GM21576 (cell line): ENCODE measurements around the gene SORCS2.

Source experiments
- ATAC-seq: cut with Tn5 transposase; IDR thresholded peaks from one replicate; pipeline ENCODE4 v1.9.1; 2021; ENCODE audit warnings: mild to moderate bottlenecking, moderate library complexity; ENCODE audit not compliant: unreplicated experiment

The SORCS2 gene

DNA sequence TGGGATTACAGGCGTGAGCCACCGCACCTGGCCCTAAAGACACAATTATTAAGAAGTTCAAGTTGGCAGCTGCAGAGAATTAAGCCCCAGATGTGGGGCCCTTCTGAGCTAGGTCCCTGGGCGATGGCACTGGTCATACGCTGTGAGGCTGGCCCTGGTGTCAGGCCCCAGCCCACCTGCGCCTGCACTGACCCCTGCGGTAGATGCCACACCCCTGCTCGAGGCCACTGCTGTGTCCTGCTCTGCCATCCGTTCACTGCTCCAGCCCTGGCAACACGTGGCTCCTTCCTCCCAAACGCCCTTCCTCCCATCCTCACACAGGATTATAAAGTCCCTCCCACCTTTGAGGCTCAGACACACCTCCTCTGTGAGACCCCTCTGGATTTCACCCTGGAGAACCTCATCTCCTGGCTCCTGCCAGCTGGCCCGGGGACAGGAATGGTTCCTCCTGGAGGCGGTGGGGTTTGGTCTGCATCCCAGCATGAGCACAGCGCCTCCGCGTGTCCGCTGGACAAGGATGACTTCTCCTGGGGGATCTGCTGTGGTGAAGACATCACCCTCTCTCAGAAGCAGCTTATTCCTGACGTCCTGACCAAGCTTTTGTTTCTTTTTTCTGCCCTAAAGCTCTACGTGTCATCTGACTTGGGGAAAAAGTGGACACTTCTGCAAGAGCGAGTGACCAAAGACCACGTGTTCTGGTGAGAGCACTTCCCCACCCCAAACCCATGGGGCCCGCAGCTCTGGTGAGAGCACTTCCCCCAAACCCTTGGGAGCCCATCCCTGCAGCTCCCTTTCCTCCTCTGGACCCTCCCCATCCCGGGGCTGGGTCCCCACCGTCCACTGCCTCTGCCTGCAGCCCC is 461.4 kb downstream of the SORCS2 start:
- no peak for ATAC-seq

- ATAC-seq: no peak
These were observed 462.5 kb downstream of the SORCS2 start for GRCh38 chr4:7654550-7655445.

GRCh38 chr4:7655511-7656243 is 463.3 kb downstream of the SORCS2 start:
- no peak for ATAC-seq

DNA sequence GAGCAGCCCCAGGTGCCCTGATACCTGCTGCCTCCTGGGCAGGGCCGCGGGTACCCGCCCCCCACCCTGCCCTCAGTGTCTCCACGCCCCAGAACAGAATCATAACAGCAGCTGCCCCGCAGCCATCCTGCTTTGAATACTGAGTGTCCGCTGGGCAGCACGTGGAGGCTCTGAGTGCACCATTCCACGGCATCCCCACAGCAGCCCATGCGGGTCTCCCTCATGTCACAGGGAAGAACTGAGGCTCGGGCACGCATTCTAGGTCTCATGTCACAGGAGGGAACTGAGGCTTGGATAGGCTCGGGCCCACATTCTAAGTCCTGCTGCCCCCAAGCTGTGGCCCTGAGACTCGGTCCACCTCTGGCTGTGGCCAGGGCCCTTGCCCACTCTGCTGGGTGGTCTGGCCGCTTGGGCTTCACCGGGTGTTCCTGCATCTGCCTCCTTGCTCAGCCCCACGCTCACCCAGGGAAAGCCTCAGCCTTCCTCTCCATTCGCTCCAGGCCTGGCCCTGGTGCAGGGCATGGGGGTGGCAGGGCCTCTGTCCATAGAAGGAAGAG is 464.0 kb downstream of the SORCS2 start:
- ATAC-seq: no peak

DNA sequence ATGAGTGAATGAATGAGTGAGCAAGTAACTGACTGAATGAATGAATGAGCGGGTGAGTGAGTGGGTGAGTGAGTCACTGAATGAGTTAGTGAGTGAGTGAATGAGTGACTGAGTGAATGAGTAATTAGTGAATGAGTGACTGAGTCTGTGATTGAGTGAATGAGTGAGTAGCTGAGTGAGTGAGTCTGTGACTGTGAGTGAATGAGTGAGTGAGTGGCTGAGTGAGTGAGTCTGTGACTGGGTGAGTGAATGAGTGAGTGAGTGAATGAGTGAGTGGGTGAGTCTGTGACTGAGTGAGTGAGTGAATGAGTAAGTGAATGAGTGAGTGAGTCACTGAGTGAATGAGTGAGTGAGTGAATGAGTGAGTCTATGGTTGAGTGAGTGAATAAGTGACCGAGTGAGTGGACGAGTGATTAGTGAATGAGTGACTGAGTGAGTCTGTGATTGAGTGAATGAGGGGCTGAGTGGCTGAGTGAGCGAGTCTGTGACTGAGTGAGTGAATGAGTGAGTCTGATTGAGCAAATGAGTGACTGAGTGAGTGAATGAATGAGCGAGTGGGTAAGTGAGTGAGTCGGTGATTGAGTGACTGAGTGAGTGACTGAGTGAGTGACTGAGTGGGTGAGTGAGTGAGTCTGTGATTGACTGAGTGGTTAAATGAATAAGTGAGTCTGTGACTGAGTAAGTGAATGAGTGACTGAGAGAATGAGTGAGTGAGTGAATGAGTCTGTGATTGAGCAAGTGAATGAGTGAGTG is 465.4 kb downstream of the SORCS2 start:
- ATAC-seq: no peak

DNA sequence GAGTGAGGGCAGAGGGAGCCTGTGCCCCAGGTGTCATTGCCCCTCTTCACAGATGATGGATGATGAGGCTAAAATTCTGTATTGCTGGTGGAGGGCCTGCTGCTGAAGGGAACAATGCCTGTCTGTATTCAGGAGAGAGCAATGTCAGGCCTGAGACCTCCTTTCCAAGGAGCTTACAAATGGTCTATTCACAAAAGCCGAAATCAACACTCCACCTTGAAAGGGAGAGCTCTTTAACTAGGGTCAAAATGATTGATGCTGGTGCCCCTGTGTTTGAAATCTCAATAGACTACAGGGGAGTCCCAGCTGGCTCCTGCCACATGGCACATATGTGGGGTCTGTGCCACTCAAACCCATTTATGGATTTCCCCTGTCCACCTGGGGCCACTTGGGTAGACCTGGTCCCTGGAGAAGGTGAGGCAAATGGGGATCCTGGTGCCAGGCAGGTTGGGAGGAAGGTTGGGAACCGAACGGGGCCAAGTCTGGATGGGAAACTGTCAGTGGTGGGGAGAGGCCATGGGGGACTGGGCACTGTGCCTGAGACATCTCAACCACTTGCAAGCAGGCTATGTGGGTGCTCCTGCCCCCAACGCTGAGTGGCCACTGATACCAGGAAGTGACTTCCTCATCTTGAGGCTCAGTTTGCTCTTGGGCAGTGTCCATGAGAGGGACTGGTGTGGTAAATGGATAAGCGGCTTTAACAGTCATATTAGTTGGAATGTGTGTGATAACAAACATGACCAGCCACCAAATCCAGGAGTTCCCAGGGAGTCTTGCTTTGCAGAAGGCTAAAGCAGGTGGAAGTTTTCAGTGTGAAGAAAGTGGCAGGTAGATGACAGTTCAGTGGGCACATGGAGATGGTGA is 466.2 kb downstream of the SORCS2 start:
- no peak for ATAC-seq

DNA sequence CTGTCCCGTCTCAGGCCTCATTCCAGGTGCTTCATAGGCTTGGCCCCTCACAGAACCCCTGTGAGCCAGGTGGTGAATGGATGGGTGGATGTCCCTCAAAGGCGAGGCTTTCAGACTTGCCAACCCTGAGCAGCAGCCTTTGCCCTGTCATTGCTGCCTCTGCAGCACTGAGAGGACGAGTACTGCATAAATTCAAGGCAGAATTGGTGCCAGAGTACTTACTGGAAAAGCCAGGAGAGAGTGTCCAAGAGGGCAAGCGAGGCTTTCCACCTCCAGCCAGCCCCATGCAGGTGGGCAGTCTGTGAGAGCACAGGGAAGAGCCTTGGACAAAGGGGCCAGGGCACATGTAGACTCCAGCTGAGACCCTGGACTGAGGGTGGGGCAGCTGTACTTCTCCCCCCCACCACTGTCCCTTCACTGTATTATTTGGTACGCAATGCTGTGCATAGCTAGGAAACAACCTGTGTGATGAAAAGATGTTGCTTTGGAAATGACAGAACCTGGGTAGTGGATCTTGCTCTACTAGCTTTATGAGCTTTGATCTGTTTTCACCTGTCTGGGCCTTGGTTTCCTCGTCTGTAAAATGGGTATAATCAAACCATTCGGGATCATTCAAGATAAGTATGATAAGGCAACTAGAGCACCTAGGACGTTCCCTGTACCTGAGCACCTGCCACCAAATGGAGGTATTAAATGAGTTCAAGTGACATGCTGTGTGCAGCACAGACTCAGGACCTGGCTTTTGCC is 467.3 kb downstream of the SORCS2 start:
- no peak for ATAC-seq

DNA sequence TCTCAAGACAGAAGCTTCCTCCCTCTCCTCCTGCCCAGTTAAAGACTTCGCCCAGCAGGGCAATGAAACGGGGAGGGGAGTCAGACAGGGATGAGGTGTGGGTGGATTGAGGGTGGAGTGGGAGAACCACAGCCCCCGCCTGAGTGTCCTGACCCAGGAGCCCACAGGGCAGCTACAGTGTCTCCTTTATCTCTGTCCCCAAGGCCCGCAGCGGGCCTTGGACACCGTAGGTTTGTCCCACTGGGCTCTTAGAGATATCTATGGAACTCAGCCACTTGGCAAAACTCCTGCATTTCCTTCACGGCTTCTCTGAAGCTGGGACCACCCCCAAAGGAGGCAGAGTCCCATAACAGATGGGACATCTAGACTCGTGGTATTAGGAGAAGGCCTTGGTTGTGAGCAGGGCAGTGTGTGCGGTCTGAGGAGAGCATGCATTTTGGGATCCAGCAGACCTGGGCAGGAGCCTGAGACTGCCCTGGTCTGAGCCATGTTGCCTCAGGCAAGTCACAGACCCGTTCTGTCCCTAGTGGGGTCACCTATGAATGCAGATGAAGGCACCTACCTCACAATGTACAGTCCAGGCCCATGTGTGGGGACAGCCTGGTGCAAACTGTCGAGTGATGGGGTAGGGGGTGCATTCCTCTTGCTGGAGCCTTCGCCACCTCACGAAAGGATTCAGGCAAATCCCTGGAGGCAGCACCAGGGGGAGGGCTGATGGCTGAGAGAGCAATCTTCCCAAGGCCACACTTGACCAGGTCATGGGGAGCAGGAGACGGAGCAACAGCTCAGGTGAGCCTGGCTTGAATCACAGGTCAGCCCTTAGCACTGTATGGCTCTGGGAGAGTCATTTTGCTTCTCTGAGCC is 468.1 kb downstream of the SORCS2 start:
- no peak for ATAC-seq

GRCh38 chr4:7661066-7661748 is 468.9 kb downstream of the SORCS2 start:
- ATAC-seq: no peak

- no peak for ATAC-seq
These were observed 469.6 kb downstream of the SORCS2 start for GRCh38 chr4:7661846-7662506.

DNA sequence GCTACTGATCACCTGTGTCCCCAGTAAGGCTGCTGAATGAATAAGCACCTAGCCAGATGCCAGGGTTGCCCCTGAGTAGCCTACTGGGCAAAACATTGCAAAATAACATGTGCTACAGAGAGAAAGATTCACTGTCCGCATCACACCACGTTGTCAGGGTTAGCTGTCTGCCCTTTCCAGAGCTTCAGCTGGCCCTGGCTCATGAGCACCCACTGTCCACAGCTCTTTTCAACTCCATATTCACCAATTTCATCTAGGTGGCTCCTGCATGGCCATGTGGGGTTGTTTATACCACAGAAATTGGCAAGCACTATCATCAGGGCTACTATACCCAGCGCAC is 470.1 kb downstream of the SORCS2 start:
- no peak for ATAC-seq

- no peak for ATAC-seq
These were observed 470.8 kb downstream of the SORCS2 start for GRCh38 chr4:7663075-7663541.

- no peak for ATAC-seq
These were observed 471.8 kb downstream of the SORCS2 start for GRCh38 chr4:7664106-7664505.

DNA sequence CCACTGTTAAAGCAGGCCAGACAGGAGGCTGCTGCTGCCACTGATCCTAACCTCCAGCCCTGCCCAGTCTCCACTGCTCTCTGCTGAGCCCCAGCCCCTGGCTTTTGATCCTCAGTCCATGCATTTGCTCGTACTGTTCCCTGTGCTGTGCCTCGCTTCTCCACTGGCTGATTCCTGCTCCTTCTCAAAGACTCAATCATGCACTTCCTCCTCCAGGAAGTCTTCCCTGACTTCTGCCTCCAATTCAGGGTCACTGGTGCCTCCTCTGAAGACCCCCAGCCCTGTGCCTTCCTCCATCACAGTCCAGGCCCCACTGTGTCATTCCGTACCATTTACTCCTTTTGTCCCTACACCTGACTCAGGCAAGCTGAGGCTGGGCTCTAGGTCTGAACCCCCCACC is 473.0 kb downstream of the SORCS2 start:
- no peak for ATAC-seq

DNA sequence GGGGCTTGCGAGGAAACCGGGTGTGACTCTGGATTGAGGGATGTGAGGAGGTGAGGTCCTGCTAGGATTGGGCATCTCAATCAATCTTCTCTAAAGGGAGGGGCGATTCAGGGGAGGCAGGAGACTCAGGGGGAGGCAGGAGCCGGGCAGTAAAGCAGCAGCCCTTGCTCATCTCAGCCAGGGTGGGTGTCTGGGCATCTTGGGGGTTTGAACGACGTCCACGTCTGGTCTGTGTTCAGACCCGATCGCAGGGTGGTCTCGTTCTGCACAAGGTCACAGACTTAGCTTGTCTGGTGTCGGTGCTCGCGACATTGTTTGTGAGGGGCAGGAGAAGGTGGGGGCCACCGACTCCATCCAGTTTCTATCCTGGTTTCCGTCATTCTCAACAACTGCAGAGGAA is 473.7 kb downstream of the SORCS2 start:
- ATAC-seq: no peak

DNA sequence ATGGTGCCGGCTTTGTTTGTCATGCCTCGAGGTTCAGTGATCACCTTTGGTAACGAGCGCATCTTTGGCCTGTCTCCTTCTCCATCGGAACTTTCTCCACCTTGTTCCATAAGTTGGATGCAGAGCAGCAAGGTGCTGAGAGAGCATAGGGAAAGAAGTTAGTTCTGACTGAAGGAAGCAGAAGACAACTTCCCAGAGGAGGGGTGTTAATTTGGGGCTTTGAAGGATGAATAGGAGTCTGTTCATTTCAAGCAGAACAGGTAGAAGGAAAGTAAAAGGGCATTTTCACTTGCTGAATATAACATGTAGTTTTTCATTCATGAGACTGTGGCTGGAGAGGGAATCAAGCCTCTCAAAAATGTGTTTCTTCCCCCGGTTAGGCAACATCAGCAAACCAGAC is 474.4 kb downstream of the SORCS2 start:
- ATAC-seq: no peak

- no peak for ATAC-seq
These were observed 475.9 kb downstream of the SORCS2 start for GRCh38 chr4:7668271-7668670.
